KMS-11 (cell line): Measurements from ENCODE around the gene CRYGD.
"Not testable (repeated sequence)": the region's sequence is repeated elsewhere in the genome, so short reads cannot be mapped to it uniquely, and the experiment has no call there.

ENCODE experiments used
- H2AFZ ChIP-seq: fragments of 200-600 bp; sonication (generic); 2 replicates; pipeline ENCODE4 v1.6.1; 2016; ENCODE audit warnings: antibody characterized with exemption, mixed run types, low read depth
- H3K27ac ChIP-seq: fragments of 200-600 bp; sonication (generic); 2 replicates; pipeline ENCODE4 v1.6.1; 2016; ENCODE audit warnings: mild to moderate bottlenecking, mixed run types
- H3K27me3 ChIP-seq: fragments of 200-600 bp; sonication (generic); 2 replicates; pipeline ENCODE4 v1.6.1; 2017; ENCODE audit warnings: mild to moderate bottlenecking, low read depth, mixed run types, moderate library complexity; ENCODE audit not compliant: insufficient read depth
- H3K36me3 ChIP-seq: fragments of 200-600 bp; sonication (generic); 2 replicates; pipeline ENCODE4 v1.6.1; 2017; ENCODE audit warnings: mild to moderate bottlenecking, mixed run types; ENCODE audit not compliant: insufficient read depth
- H3K4me1 ChIP-seq: fragments of 200-600 bp; sonication (generic); 2 replicates; pipeline ENCODE4 v1.6.1; 2016; ENCODE audit warnings: mild to moderate bottlenecking, low read depth, mixed run types; ENCODE audit not compliant: poor library complexity, severe bottlenecking
- H3K4me2 ChIP-seq: fragments of 200-600 bp; sonication (generic); 2 replicates; pipeline ENCODE4 v1.7.0; 2016; ENCODE audit warnings: mild to moderate bottlenecking, mixed run types
- H3K4me3 ChIP-seq: fragments of 200-600 bp; sonication (generic); IDR thresholded peaks from 2 replicates; pipeline ENCODE4 v1.6.1; 2017; ENCODE audit warnings: low read depth, low read length, mixed read lengths; ENCODE audit not compliant: insufficient read depth
- H3K79me2 ChIP-seq: fragments of 200-600 bp; sonication (generic); 2 replicates; pipeline ENCODE4 v1.6.1; 2016; ENCODE audit warnings: low read depth, mixed run types; ENCODE audit not compliant: insufficient read depth
- H3K9ac ChIP-seq: fragments of 200-600 bp; sonication (generic); 2 replicates; pipeline ENCODE4 v1.6.1; 2016; ENCODE audit warnings: mild to moderate bottlenecking, mixed run types
- H4K20me1 ChIP-seq: fragments of 200-600 bp; sonication (generic); 2 replicates; pipeline ENCODE4 v1.6.1; 2016; ENCODE audit warnings: mild to moderate bottlenecking, mixed run types; ENCODE audit not compliant: insufficient read depth
- CTCF ChIP-seq: fragments of 200-600 bp; sonication (generic); conservative IDR thresholded peaks from 2 replicates; pipeline ENCODE4 v1.6.1; 2017; ENCODE audit warnings: low read depth, mild to moderate bottlenecking, antibody characterized with exemption, low read length, moderate library complexity, mixed read lengths

CRYGD gene

GRCh38 chr2:208139447-208139846 is 15.1 kb upstream of the CRYGD start:
- no peak overlapping the region for H3K4me2 ChIP-seq
- H3K4me3 ChIP-seq, result no peak overlapping the region
- H3K36me3 ChIP-seq, result no peaks in the 10 kb centered on the region
- TF ChIP-seq CTCF, result no peak
- no peak overlapping the region for H3K9ac ChIP-seq
- H4K20me1 ChIP-seq, result no peaks in the 10 kb centered on the region
- no peaks in the 10 kb centered on the region for H3K27me3 ChIP-seq
- H2AFZ ChIP-seq, result no peak overlapping the region
- no peak overlapping the region for H3K27ac ChIP-seq
- no peaks in the 10 kb centered on the region for H3K79me2 ChIP-seq
- no peaks in the 10 kb centered on the region for H3K4me1 ChIP-seq

GRCh38 chr2:208138334-208138733 is 14.0 kb upstream of the CRYGD start:
- not testable (repeated sequence) for H3K9ac ChIP-seq, H3K36me3 ChIP-seq, H4K20me1 ChIP-seq, H3K79me2 ChIP-seq, H3K4me2 ChIP-seq, H3K27ac ChIP-seq, H3K4me1 ChIP-seq, H3K4me3 ChIP-seq, H2AFZ ChIP-seq, H3K27me3 ChIP-seq

- no peaks in the 10 kb centered on the region for H3K36me3 ChIP-seq
- no peak for TF ChIP-seq CTCF
- H3K4me1 ChIP-seq, result no peaks in the 10 kb centered on the region
- H3K79me2 ChIP-seq, result no peaks in the 10 kb centered on the region
- no peak overlapping the region for H3K27ac ChIP-seq
- no peak overlapping the region for H3K4me2 ChIP-seq
- H3K9ac ChIP-seq, result no peak overlapping the region
- H3K27me3 ChIP-seq, result no peaks in the 10 kb centered on the region
- no peaks in the 10 kb centered on the region for H4K20me1 ChIP-seq
- no peak overlapping the region for H3K4me3 ChIP-seq
- H2AFZ ChIP-seq, result no peak overlapping the region
Measured at GRCh38 chr2:208136716-208137094, 12.4 kb upstream of the CRYGD start.

DNA sequence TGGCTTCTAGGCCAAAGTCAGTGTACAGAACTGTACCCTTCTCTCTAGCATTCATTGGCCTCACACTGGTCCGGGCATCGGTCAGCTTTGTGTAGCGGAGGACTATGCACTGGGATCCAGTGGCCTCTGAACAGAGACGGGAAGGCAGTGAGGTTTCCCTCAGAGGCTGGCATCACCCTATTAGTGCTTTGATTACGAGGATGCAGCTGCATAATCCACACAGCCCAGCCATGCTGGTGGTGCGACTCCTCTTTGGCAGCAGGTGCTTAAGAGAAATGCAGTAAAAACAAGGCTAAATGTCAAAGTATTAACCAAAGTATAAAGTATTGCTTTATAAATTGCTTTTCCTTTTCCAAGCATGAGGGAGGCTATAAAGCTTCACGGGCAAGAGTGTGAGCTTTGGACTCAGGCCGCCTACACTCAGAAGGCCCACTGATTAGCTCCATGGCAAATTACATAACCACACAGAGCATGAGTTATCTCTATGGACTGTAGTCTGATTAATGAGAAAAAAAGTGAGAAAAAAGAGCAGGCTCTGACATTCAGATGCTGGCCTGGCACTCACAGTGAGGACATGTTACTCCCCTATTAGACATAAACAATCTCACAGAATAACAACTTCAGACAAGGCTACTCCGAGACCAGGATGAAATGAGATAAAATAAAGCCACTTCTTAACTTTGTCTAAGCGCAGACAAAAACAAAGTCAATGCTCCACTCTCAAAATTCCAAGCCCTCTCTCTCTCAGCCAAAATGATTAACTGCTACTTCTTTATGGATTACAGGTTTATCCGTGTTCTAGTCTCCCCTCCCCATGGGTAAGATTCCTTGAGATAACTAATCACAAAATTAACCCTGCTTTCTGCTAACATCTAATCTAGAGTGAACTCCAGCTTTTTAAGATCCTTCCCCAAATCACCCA is 11.7 kb upstream of the CRYGD start:
- no peak overlapping the region for H3K4me2 ChIP-seq
- no peak overlapping the region for H3K27ac ChIP-seq
- H3K79me2 ChIP-seq, result no peaks in the 10 kb centered on the region
- H2AFZ ChIP-seq, result no peak overlapping the region
- TF ChIP-seq CTCF, result no peak
- no peak overlapping the region for H3K4me3 ChIP-seq
- no peaks in the 10 kb centered on the region for H4K20me1 ChIP-seq
- H3K27me3 ChIP-seq, result no peaks in the 10 kb centered on the region
- H3K9ac ChIP-seq, result no peak overlapping the region
- no peaks in the 10 kb centered on the region for H3K4me1 ChIP-seq
- no peaks in the 10 kb centered on the region for H3K36me3 ChIP-seq

DNA sequence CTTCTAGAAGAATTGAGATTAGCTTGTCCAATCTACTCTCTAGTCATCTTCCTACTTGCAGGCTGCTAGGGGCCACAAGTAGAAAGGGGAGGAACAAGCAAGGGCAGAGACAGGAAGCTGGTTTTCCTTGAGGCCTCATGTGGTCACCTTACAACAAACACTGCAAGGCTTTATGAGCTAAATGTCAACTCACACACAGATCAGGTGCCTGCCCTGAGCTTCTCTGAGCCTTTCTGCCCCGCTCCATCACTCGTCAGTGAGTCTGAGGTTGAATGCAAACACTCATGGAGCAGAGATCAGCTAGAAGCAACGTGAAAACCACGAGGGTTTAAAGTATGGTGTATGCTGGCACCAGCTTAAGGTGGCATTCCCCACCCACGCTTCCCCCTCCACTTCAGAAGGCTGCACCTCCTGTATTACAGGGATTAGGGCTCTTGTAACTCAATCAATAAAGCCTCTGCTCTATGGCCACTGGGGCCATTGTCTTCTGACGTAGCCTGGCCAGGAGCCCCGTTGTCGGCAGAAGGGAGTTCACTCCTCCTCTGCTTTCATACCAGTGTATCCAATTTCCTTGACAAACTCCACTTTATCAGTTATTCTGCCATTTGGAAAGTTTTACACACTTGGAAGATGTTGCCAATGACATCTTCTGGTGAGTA is 10.7 kb upstream of the CRYGD start:
- Histone ChIP-seq H3K27ac (no peak overlapping the region), H3K36me3 (no peaks in the 10 kb centered on the region), H2AFZ (no peak overlapping the region), H4K20me1 (no peaks in the 10 kb centered on the region), H3K79me2 (no peaks in the 10 kb centered on the region), H3K9ac (no peak overlapping the region), H3K4me2 (no peak overlapping the region), H3K27me3 (no peaks in the 10 kb centered on the region), H3K4me1 (no peaks in the 10 kb centered on the region), H3K4me3 (no peak overlapping the region)
- no peak for TF ChIP-seq CTCF
